ENCODE results near the gene HSF2BP.

The HSF2BP gene

GRCh38 chr21:43676391-43676790 is 17.1 kb upstream of the HSF2BP start:
- in situ Hi-C loops (cut with HindIII; ENCODE audit: low sequenced_read_pairs) = no loop called here
- H3K4me3 ChIP-seq (ENCODE audit: low read depth, low read length) = no peak overlapping the region
- no peak for DNase-seq (ENCODE audit: low read depth)
- TF ChIP-seq, protein P1, sequence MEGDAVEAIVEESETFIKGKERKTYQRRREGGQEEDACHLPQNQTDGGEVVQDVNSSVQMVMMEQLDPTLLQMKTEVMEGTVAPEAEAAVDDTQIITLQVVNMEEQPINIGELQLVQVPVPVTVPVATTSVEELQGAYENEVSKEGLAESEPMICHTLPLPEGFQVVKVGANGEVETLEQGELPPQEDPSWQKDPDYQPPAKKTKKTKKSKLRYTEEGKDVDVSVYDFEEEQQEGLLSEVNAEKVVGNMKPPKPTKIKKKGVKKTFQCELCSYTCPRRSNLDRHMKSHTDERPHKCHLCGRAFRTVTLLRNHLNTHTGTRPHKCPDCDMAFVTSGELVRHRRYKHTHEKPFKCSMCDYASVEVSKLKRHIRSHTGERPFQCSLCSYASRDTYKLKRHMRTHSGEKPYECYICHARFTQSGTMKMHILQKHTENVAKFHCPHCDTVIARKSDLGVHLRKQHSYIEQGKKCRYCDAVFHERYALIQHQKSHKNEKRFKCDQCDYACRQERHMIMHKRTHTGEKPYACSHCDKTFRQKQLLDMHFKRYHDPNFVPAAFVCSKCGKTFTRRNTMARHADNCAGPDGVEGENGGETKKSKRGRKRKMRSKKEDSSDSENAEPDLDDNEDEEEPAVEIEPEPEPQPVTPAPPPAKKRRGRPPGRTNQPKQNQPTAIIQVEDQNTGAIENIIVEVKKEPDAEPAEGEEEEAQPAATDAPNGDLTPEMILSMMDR (IDR thresholded peaks at IDR 0.05; ENCODE audit: low read depth, low read length, missing control alignments) = no peak

- no peak for DNase-seq (ENCODE audit: low read depth)
- TF ChIP-seq, protein P1 (IDR thresholded peaks at IDR 0.05; ENCODE audit: low read depth, low read length, missing control alignments) = no peak
- in situ Hi-C loops (cut with HindIII; ENCODE audit: low sequenced_read_pairs) = no loop called here
- H3K4me3 ChIP-seq (ENCODE audit: low read depth, low read length) = no peak overlapping the region
These were observed 16.6 kb upstream of the HSF2BP start for GRCh38 chr21:43675871-43676270.

GRCh38 chr21:43669828-43670605 is 10.7 kb upstream of the HSF2BP start:
- TF ChIP-seq, protein P1 (IDR thresholded peaks at IDR 0.05; ENCODE audit: low read depth, low read length, missing control alignments) = no peak
- DNase-seq (ENCODE audit: low read depth) = no peak
- H3K4me3 ChIP-seq (ENCODE audit: low read depth, low read length) = no peak overlapping the region
- in situ Hi-C loops (cut with HindIII; ENCODE audit: low sequenced_read_pairs) = no loop called here

- peak; percentile 47 for DNase-seq (ENCODE audit: low read depth)
- in situ Hi-C loops (cut with HindIII; ENCODE audit: low sequenced_read_pairs) = no loop called here
- H3K4me3 ChIP-seq (ENCODE audit: low read depth, low read length) = no peak overlapping the region
- TF ChIP-seq, protein P1 (IDR thresholded peaks at IDR 0.05; ENCODE audit: low read depth, low read length, missing control alignments) = no peak
These were observed 8.1 kb upstream of the HSF2BP start for GRCh38 chr21:43667191-43667904.

DNA sequence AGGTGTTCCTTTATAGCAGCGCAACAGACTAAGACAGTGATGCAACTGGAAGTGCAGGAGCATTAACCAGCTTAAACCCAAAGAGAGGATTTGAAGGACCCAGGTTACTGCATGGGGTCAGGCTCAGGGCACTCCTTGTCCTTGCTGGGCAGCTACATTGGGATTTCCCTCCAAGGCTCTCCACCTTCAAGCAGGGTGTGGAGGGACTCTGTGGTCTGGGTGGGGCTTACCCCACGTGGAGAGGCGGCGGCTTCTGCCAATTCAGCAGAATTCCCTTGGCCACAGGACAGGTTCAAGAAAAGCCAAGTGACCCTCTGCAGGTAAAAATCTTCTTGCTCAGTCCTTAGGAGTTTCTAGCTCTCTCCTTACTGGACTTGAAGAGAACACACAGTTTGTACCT is 6.6 kb upstream of the HSF2BP start:
- in situ Hi-C loops (cut with HindIII; ENCODE audit: low sequenced_read_pairs) = no loop called here
- TF ChIP-seq, protein P1 (IDR thresholded peaks at IDR 0.05; ENCODE audit: low read depth, low read length, missing control alignments) = no peak

GRCh38 chr21:43664358-43664757 is 5.1 kb upstream of the HSF2BP start:
- no peak for DNase-seq (ENCODE audit: low read depth)
- H3K4me3 ChIP-seq (ENCODE audit: low read depth, low read length) = no peak overlapping the region
- in situ Hi-C loops (cut with HindIII; ENCODE audit: low sequenced_read_pairs) = no loop called here
- TF ChIP-seq, protein P1 (IDR thresholded peaks at IDR 0.05; ENCODE audit: low read depth, low read length, missing control alignments) = no peak

More for the DNA sequence above, 6.6 kb upstream of the HSF2BP start:
- DNase-seq (ENCODE audit: low read depth) = no peak
- no peak overlapping the region for H3K4me3 ChIP-seq (ENCODE audit: low read depth, low read length)

Measured in astrocyte of the cerebellum (primary cell).